Right renal pelvis (tissue), 4 donors: ENCODE data around the gene SOBP. TPM values are rescaled to one million over a fixed set of nuclear protein-coding genes. Genes with fewer than 3 reads are reported as not detected.
"Not testable (repeated sequence)": the region's sequence is repeated elsewhere in the genome, so short reads cannot be mapped to it uniquely, and the experiment has no call there.

Source experiments
- DNase-seq, 4 donors: peaks; one replicate each; pipeline ENCODE4 v3.0.0-alpha.2; 2013; ENCODE audit warnings: low read depth in 4 of 4, low spot score in 3 of 4, missing footprints in 1 of 4
- polyA plus RNA-seq, 4 donors: library from polyadenylated mRNA; unstranded; fragments of 120-200 nt; gene quantifications; one replicate each; pipeline ENCODE4 v1.2.1, GENCODE V29; 2013; ENCODE audit not compliant: insufficient read length in 4 of 4

Gene SOBP
- polyA plus RNA-seq, 4 donors = 11.1 to 13.7 (median 12.3) TPM

DNA sequence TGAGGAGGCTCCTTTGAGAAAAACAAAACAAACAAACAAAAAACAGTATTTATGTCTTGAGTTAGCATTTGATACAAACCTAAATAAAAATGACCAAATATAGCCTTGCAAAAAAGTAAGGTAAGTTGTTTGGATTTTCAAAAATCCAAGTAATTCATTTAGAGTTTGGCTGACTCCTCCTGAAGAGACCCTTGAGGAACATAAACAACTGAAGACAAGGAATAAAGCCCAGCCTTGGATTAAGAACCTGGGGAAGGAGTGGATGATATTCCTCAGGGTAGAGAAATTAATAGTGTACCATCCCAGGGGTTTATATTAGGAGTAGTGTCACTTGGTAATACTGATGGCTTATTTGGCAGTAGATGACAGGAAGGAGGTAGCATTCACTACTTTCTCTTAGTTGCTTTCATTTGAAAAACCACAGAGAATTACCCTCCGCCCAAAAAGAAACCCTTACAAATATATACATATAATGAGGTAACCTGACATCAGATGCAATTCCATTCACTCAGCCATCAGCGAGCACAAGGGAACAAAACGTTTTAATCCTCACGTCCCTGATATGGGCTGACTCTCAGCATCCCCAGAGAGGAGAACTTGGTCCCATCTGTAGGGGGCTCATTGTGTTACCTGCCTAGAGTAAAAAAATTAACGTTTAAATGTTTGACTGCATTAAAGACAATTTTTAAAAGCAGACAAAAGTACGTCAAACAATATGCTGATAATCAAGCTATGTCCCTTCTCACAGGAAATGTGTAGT lies 57.0 kb downstream of the SOBP start:
- DNase-seq = no peak

DNA sequence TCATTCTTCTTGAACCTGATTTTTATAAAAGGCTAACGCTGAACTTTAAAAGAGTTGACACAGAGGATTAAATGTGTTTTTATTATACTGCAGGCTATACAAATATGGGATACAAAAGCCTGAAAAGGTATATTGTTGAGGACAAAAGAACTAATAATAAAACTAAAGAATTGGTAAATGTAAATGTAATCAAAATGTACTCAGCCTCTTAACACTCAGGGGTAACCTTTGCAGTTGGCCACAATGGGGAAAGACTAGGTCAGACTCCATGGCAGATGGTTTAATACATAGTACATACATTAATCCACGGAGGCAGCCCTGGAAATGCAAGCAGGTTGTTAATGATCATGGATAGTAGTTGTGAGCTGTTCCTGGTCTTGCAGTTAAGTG lies 57.5 kb downstream of the SOBP start:
- no peak for DNase-seq

DNA sequence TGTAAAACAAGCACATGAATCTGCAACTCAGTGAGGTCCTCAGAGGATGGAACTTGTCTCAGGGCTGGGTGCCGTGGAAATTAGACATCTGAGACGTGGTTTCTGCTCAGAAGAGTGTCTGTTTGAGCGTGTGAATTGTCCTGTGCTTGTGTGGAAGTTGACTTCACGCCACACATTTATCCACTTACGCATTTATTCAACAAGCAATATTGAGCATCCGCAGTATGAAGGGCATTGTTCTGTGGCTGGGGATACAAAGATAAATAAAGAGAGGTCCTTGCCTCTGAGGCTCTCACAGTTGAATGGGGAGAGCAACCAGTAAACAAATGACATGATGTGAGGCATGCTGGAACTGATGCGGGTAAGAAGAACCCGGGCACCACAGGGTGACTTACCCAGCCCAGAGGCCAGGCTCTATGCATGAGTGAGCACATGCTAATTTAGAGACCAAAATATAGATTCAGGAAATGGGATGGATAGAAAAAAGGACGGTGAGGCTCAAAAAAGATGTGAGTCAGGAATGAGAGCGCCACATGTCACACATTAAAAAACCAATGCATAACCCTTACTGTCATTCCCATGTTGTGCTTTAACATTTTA lies 60.4 kb downstream of the SOBP start:
- no peak for DNase-seq

DNA sequence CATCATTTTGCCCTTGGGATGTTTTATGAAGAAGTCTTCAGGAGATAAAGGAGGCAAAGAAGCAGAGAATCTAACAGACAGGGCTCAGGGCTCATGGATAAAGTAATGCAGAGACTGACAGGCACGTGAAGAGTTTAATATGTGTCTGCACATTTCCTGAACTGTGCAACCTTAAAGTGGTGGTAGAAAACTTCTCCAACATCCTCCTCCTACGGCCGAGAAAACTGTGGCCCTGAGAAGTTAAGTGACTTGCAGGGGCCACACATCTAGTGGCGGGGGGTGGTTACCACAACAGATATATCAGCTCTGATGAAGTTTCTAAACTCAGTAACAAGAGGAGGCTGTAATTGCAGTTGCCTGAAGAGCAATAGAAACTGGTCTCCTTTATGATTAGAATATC lies 61.0 kb downstream of the SOBP start:
- no peak for DNase-seq

DNA sequence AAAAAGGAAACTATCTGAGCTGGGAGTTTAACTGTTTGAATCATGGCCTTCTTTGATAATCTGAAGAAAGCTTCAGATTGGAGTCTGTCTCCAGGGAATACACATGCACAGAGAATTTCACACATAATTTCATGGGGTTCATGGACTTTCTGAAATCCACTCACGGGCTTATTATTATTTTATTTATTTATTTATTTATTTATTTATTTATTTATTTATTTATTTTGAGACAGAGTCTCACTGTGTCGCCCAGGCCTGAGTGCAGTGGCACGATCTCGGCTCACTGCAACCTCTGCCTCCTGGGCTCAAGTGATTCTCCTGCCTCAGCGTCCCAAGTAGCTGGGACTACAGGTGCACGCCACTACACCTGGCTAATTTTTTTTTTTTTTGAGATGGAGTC lies 63.2 kb downstream of the SOBP start:
- not testable (repeated sequence) for DNase-seq

DNA sequence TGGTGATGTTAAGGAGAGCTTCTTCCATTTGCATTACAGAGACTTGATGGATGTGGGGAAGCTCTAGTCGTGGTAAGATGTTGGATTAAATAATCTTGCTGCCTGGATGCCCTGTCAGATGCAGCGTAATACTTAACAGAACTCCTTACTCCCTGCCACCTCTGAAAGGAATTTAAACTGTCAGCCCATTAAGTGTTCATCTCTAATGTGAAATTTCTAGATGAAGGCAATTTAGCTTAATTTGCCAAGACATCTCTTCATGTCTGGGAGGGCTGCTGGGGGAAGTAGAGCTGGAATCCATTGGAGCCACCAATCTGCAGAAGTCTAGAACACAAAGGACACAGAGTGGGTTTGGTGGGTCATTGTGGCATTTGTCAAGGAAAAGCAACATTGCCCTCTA lies 64.4 kb downstream of the SOBP start:
- no peak for DNase-seq

DNA sequence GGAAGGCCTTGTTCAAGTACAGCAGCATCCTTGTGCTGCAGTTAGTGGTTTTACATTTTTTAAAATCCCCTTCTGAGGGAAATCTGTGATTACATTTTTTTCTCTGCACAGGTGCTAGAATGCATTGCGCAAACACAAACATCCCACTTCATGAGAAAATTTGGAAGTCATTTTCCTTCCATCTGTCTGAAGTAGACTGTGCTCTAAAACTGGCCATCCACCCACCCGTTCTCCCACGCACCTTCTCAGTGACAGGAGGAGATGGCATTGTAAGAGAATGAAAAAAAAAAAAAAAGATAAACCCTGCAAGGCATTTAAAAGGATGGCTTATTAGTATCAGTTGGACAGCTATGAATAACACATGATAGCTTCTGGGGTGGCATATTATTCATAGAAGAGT lies 65.0 kb downstream of the SOBP start:
- DNase-seq = no peak

DNA sequence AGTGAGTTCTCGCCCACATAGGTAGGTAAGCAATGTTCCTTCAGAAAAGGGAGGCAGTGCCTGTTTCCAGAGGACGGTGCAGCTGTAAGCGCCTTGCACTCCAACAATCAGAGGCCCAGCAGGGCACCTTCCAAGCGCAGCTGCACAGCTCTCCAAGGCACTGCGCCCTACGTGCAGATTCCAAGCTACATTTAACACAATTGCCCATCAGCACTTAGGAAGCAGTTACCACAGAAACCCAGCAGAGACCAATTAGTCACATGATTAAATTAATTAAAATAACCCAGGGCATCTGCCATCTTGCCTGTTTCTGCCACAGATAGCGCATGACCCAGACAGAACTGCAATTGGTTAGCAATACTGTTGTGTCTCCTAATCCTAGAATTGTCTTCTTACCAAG lies 65.5 kb downstream of the SOBP start:
- no peak for DNase-seq

DNA sequence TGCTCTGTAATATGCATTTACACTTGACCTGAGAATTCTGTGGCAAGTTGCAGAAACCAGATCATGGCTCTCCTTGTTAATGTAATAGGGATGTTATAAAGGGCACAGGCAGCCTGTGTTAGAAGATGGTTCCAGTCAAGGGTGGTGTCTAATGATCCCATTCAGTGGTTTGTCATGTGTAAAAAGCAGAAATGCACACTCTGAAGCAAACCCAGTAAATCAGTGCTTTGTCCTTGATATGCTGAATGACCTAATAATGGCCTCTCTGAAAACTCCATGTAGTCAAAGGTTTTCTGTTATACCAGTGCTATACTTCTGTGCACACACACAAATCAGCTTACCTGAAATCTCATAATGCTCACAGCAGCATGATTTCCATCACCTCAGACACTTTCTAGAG lies 66.2 kb downstream of the SOBP start:
- no peak for DNase-seq

DNA sequence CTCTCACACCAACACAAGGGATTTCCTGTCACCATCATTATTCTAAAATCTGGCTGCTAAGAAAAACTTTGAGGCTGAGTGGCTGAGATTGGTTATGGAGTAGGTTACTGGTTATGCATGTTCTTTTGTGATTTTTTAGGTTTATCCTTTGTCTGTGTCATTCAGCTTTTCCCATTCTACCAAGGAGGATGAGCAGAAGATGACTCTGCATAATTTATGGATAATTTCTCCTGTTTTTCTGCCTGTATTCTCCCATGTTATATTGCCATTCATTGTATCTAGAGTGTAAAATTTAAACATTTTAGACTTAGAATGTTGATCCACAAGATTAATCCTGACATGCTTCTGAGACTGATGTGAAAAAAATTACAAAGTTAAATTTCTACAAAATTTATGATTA lies 67.8 kb downstream of the SOBP start:
- no peak for DNase-seq

DNA sequence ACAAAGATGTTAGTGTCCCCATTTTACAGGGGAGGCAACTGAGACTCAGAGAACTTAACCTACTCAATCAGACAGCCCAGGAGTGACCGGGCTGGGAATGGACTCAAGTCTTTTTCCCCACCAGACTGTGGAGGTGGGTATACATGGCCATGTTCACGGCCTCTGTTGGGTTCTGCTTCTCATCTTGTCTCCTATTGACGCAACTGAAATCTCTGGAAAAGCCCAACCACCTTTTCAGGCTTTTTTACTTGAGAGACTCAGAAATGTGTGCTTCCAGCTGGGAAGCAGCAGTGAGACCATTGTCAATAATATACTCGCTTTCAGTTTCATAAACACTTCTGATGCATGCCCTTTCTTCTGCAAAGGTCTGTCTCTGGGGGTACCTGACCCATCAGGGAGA lies 70.7 kb downstream of the SOBP start:
- no peak for DNase-seq

DNA sequence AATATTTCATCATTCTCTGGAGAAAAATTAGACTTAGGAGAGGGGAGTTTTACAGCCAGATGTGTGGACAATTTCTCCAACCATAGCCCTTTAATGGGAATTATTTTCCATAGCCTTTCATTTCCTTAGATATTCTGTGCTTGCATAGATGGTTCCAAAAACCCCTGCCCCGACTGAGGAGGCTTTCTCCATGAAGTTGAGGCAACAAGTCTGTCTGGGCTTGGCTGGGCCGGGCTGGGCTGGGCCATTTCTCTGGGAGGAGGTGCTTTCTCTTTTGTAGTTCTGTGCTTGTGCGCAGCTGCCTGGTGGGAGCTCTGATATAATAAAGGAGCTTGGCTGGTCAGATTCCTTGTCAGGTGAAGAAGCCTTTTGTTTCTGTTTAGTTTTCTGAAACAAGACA lies 71.4 kb downstream of the SOBP start:
- no peak for DNase-seq

DNA sequence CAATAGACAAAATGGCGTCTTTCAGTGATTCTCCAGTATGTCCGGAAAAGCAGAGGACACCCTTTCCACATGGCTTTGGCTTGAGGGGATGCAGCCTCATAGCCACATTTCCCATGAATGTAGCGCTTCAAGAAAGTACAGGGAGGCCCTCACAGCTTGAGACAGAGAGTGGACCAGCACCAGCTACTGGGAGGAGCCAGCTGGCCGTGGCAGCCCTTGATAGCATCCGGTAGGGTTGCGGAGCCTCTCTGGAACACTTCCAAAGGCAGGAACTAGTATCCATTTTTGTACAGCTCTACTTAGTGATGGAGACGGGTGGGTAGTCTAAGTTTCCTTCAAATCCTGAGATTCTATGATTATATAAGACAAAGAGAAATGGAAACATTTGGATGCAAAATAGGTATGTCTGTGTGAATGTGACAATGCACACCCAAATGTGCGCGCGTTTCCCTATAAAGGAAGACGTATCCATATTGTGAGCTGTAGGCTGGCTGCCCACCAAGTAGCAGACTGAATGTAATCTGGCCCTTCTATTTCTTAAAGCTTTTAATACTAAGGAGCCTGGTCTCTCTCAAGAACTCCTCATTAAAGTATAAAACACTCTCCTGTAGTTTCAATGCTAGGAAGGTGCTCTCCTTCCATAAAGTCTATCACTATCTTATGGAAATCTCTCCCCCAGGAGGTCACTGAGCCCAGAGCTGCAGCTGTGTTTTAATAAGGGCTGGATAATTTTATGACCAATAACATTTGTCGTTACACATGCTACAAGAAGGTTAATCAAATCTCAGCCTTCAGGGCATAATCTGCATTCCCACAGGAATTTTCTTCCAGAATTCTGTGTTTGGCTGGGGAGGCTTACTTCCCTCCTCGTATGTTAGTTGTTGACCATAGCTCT lies 74.0 kb downstream of the SOBP start:
- DNase-seq = no peak

DNA sequence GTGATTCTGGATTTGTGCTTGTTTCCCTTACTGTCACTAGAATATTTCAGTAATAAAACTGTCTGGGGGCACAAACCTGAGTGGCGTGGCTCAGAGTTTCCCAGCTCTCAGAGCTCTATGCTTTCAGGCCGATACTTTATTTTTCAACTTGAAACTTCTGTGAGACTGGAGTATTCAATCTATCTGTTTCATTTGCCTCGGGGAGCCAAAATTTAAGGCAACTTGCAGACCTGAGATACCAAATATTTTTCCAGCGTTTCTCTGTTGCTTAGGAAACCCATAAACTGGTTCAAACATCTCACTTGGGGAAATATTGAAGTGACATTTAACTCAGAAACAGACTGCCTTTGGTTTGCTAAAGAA lies 74.7 kb downstream of the SOBP start:
- DNase-seq = no peak

DNA sequence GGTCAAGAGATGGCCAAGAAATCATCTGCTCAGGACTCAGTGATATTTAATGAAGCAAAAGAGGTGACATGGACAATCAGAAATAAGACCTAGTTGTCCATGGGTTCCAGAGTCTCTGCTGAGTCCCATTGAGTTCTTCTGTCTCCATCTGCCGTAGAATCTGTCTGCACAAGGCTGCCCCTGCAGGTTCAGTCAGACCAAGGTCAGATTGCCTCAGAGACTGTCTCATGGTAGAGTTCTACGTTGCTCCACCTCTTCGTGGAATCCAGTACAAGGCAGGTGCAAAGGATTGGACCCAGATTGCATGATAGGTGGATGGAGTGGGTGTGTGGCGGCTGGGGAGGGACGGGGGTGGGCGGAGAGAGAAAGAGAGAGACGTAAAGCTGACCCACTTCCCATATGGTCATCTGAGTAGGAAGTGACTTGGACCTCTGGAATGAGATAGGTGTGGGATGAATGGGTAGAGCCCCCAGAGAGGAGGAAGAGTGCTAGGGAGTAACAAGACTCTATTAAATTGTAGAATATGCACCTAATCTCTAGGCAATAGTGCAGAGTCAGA lies 75.3 kb downstream of the SOBP start:
- DNase-seq = no peak

DNA sequence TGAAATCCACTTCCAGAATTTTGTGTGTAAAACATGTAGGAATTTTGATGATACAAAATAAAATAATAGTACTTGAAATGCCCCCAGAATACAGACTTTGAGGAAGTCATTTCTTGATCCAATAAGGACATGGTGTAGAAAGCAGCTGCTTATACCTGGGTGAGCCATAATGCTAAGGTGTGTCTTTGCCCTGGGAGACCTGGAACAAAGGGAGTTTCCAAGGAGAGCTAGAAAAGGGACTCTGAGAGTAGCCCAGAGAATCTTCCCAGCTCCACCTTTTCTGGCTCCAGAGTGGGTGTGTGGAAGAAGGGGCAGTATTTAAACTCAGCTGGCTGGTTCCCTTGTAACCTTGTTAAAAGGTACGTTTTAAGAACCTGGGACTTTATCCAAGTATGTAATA lies 77.7 kb downstream of the SOBP start:
- DNase-seq = no peak

DNA sequence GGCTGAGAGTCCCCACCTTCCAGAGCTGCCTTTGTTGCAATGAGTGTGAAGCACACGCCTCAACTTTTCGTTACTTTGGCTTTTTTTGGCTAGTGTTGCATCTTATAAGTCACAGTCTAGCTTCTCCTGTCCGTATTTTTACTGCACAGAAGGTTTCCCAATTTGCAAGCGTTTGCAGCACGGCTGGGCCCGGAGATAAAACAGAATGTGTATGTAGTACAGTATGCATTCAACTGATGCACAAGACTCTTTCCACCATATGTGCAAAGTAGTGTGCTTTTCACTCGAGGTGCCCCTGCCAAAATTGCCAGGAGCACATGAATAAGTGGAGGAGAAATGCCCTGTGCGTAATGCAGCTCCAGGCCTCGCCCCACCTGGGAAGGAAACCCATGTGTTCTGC lies 79.6 kb downstream of the SOBP start:
- no peak for DNase-seq

DNA sequence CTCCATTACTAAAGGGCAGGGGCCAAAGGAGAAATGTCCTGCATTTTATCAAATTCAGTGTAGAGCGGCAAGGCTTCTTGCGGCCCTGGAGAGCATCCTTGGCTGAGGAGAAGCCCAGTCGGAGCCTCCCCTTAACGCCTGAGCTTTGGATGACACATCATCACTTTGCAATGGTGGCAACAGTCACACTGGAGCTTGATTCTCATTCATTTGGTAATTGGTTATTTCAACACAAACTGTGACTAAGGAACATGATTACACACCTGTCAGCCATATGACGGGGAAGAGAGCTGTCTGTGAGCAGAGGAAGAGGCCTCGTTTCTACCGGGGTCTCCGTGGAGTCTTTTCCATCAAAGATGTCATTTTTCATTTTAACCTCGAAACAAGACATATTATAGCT lies 81.4 kb downstream of the SOBP start:
- no peak for DNase-seq

DNA sequence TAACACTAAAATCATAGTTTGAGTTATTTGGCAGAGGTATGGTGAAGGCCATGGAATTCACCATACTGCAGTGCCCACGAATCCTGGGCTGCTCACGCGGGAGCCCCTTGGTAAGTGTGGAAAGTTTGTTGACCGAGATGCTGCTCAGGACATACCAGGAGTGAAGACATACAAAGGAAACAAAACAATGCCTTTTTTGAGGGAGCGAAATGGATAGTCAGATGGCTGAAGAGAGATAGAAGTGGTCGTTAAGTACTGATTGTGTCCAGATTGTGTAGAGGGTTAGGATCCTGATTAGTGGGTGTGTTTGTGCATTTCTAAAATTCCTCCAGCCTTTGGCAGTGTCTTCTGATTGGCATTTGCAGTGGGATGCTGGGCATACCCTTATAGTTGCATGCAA lies 83.0 kb downstream of the SOBP start:
- DNase-seq = no peak

DNA sequence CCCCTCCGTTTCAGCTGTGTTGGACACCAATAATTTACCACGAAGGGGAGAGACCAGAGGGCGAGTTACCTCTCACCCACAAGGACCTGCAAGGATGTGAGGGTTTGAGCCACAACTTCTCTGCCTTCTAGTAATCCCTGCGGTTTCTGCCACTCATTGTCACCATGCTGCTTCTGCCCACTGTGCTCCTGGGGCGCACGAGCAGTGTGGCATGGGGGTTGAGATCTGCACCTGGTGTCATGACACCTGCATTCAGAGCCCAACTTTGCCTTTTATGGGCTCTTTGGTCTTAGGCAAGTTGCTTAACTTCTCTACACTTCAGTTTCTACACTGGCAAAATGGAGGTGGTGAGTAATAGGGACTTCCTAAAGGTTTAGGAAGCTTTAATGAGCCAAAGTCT lies 84.9 kb downstream of the SOBP start:
- no peak for DNase-seq

DNA sequence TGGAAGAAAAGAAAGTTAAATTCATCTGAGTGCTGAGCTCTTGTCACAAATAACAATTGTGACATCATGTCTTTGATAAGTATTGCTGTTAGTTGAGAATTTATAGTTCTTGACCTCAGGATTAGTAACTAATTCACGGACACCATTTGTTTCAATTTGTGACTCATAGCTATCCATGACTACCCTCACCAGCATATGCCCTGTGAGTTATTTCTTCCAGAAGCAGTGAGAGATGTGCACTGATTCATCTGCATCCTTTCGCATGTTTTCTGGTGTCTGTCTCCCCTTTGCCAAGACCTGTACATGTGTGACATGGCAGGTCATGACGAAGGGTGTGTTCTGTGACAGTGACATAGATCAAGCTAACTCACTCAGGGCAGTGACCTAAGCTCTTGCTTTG lies 86.9 kb downstream of the SOBP start:
- DNase-seq = no peak
